ENCODE measurements around the gene KNOP1. TPM values are rescaled to one million over a fixed set of nuclear protein-coding genes. Genes with fewer than 3 reads are reported as not detected.

KNOP1 gene
- total RNA-seq, 1 donor from 2014 or later: 6.7 TPM

DNA sequence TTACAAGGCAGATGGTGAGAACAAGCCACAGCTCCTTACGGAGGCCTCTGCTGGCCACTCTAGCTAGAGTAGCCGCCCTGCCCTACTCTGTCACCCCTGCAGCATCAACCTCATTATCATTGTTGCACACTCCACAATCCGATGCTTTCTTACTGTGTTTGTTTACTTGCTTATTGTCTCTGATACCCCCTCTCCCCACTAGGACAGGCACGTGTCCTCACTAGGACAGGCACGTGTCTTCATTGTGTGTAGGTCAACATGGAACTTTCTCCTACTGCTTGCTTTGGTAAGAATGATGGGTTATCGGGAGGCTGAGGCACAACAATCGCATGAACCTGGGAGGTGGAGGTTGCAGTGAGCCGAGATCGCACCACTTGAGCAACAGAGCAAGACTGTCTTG lies 63.9 kb downstream of the KNOP1 start:
- no peak overlapping the region for H3K4me3 ChIP-seq
- H3K4me1 ChIP-seq: no peaks in the 10 kb centered on the region
- no peak overlapping the region for H3K27ac ChIP-seq (replicated peaks)
- peaks cover 56% of the 10 kb centered on the region for H3K36me3 ChIP-seq
- H3K9me3 ChIP-seq (replicated peaks): no peaks in the 10 kb centered on the region
- intact Hi-C loops (cut with micrococcal nuclease): no loop called here
- H3K27me3 ChIP-seq (ENCODE audit: low read depth): no peaks in the 10 kb centered on the region
- DNase-seq: no peak
- TF ChIP-seq, protein P1, sequence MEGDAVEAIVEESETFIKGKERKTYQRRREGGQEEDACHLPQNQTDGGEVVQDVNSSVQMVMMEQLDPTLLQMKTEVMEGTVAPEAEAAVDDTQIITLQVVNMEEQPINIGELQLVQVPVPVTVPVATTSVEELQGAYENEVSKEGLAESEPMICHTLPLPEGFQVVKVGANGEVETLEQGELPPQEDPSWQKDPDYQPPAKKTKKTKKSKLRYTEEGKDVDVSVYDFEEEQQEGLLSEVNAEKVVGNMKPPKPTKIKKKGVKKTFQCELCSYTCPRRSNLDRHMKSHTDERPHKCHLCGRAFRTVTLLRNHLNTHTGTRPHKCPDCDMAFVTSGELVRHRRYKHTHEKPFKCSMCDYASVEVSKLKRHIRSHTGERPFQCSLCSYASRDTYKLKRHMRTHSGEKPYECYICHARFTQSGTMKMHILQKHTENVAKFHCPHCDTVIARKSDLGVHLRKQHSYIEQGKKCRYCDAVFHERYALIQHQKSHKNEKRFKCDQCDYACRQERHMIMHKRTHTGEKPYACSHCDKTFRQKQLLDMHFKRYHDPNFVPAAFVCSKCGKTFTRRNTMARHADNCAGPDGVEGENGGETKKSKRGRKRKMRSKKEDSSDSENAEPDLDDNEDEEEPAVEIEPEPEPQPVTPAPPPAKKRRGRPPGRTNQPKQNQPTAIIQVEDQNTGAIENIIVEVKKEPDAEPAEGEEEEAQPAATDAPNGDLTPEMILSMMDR (IDR thresholded peaks at IDR 0.05; ENCODE audit: borderline replicate concordance): no peak

Other genes starting within 250 kb of the KNOP1 start
- 126 TPM for gene GDE1, start 196.1 kb downstream of the KNOP1 start, total RNA-seq
- gene CCP110, start 194.3 kb downstream of the KNOP1 start, total RNA-seq: 8.4 TPM
- 23.8 TPM for gene VPS35L, start 162.5 kb downstream of the KNOP1 start, total RNA-seq
- gene IQCK, start within 50 bp of the KNOP1 start, total RNA-seq: 6.0 TPM
- 82.3 TPM for gene GPRC5B, start 166.6 kb upstream of the KNOP1 start, total RNA-seq